HG02970 (cell line): ENCODE results near the gene TMEM91.
A peak's percentile ranks its signal among the peaks of the same experiment; 100 is the strongest.
"Not testable (repeated sequence)": the region's sequence is repeated elsewhere in the genome, so short reads cannot be mapped to it uniquely, and the experiment has no call there.

Experiments
- ATAC-seq: cut with Tn5 transposase; IDR thresholded peaks from one replicate; pipeline ENCODE4 v1.9.1; 2021; ENCODE audit warnings: mild to moderate bottlenecking, moderate library complexity, moderate number of reproducible peaks; ENCODE audit not compliant: unreplicated experiment, low FRiP score

Gene TMEM91

DNA sequence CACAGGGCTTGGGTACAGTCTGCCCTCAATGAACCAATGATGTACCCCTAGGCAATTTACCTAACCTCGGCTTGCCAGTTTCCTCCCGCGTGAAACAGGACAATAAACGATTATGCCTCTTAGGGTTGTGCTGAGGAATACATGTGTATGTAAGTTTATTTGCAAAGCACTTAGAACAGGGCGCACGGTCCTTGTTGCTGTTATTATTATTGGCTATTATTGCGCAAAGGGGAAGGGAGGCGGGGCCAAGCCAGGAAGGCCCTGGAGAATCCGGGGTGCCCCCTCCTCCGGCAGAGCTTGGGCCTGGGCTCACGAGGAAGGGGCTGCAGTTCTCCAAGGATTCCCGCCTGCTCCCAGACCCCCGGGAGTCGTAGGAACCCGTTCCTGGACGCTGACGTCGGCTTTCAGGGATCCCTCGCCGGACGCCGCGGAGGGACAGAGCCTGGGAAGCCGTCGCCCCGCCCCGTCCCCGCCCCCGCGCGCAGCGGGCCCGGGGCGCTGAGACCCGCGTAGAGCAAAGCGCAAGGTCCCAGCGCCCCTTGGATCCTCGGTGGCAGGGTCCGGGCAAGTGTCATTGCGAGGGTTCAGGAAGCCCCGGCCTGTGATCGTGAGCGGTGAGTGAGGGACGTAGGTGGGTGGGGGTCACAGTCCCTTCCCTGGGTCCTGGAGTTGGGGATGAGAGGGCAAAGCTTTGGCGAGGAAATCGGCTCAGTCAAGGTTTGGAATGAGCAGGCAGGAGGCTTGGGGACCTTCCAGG is at the start of gene TMEM91:
Gene TMEM91, plus strand, starts transcription at position 293 of the 757 bp plus-strand sequence. CDS start 1,777 bp downstream, outside the sequence.
- ATAC-seq = no peak

DNA sequence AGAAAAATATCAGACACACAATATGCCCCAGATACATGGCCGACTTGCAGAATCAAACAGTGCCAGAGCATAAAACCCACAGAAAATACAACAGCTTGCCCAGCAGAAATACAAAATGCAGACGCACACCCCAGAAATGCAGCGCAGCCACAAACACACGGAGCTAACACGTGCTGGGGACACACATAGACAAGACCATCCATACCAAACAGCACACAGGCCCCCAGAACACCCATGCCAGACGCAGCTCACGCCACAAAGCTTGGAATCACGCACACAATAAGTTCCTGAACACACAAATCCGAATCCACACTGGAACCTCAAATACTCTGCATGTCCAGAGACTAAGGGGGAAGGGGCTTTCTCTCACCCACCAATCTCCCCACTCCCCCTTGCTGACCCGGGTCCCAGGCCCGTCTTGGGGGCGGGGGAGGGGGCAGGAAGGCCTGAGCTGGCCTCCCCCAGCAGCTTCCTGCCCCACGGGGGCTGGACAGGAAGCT is 49.2 kb upstream of the TMEM91 start:
- no peak for ATAC-seq

DNA sequence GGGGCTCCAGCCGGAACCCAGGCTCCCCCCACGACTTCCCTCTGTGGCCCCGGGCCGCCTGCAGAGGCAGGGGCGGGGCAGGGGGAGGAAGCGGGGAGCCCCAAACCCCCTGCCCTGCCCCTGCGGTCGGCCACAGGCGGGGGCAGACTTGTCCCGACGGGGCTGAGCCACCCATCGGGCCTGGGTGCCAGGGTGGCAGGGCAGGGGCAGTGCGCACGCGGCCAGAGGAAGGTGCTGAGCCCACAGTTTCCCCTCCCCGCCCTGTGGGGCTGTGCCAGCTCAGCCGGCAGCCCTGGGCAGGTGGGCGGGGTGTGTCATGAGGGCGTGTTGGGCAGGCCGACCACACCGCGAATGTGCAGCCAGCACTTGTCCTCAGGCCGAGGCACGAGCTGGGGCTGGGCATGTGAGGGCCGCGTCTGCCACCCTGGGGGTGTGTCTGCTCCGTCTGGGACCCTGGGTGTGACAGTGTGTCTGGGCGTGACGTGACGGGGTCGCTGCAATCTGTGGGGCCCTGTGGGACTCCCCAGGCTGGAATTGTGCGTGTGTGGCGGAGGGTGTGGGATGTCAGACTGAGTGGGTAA is 48.7 kb upstream of the TMEM91 start:
- ATAC-seq = peak; percentile 53

GRCh38 chr19:41328157-41328841 is 48.0 kb upstream of the TMEM91 start:
- no peak for ATAC-seq

- ATAC-seq = no peak
Measured at GRCh38 chr19:41328842-41329225, 47.5 kb upstream of the TMEM91 start.

DNA sequence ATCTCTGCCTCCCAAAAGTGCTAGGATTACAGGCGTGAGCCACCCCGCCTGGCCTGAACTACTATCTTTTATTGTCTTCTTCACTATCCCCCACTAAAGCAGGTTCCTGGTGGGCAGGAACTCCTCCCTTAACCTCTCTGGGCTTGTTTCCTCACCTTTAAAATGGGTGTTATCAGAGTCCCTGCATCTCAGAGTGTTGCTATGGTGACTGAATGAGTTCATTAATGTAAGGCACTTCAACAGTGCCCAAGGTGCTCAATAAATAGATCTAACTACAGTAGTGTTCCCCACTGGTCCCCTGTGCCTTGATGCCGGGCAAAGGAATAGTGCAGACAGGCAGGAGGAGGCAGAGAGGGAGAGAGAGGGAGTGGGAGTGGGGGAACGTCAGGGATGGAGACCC is 45.9 kb upstream of the TMEM91 start:
- ATAC-seq = no peak

- no peak for ATAC-seq
Measured at GRCh38 chr19:41330946-41331678, 45.2 kb upstream of the TMEM91 start.

- ATAC-seq = no peak
Measured at GRCh38 chr19:41332000-41332399, 44.3 kb upstream of the TMEM91 start.

DNA sequence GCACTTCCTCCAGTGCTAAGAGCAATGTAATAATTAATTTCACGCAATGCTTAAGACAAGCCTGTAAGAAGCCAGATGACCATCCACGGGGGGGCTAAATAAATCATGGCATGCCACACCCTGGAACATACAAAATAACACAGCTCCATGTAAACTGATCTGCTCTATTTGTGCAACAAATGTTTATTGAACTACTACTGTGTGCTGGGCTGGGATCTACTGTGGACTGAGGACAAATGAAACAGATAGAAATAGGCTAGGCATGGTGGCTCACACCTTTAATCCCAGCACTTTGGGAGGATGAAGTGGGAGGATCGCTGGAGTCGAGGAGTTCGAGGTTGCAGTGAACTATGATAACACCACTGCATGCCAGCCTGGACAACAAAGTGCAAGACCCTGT is 43.9 kb upstream of the TMEM91 start:
- no peak for ATAC-seq

DNA sequence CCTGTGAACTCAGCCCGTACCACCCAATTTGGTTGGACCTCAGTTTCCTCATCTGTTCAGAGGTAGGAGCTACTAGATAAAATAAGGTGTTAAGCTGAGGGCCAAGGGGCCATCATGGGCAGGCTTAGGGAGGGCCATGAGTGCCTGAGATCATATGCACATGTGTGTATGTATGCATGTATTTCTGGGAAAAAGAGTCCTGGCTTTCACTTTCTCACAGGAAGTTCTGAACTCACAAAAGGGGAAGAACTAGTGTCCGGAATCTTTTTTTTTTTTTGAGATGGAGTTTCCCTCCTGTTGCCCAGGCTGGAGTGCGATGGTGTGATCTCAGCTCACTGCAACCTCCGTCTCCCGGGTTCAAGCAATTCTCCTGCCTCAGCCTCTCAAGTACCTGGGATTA is 41.5 kb upstream of the TMEM91 start:
- ATAC-seq = no peak

DNA sequence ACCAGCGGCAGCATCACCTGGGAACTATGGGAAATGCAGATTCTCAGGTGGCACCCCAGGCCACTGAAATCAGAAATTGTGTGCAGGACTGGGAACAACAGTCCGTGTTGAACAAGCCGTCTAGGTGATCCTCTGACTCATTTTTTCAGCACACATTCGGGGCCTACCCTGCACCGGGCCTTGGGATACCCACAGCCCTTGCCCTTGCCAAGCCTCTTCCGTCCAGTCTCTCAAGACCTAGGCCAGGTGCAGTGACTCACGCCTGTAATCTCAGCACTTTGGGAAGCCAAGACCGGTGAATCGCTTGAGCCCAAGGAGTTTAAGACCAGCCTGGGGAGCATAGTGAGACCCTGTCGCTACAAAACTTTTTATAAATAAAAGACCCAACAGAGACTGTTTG is 40.9 kb upstream of the TMEM91 start:
- ATAC-seq = no peak

GRCh38 chr19:41339936-41340335 is 36.4 kb upstream of the TMEM91 start:
- ATAC-seq = no peak

DNA sequence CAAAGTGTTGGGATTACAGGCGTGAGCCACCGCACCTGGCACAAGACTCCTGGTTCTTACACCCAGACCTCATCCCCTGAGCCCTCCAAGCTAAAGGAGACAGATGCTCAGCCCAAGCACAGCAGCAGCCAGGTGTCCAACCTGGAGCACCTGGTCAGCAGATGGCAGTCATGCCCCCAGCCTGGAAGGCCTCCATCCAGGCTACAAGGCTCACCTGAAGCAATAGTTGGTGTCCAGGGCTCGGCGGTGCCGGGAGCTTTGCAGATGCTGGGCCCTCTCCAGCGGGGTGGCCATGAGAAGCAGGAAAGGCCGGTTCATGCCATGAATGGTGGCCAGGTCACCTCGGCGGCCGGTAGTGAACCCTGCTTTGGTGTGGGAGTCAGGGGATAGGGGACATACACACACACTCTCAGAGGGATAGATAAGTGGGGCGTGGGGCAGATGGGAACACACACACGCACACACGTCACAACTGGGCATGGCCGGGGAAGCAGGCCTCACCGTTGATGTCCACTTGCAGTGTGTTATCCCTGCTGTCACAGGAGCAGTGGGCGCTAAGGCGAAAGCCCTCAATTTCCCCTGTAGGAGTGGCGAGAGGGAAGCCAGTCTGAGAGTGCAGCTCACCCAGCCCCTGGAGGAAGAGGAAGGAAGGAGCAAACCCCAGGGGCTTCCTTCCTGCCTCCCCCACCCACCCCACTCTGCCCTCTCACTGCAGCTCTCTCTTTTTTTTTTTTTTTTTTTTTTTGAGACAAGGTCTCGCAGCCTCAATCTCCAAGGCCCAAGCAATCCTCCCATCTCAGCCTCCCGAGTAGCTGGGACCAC is 34.5 kb upstream of the TMEM91 start:
- ATAC-seq = no peak

GRCh38 chr19:41344162-41344561 is 32.2 kb upstream of the TMEM91 start:
- no peak for ATAC-seq

DNA sequence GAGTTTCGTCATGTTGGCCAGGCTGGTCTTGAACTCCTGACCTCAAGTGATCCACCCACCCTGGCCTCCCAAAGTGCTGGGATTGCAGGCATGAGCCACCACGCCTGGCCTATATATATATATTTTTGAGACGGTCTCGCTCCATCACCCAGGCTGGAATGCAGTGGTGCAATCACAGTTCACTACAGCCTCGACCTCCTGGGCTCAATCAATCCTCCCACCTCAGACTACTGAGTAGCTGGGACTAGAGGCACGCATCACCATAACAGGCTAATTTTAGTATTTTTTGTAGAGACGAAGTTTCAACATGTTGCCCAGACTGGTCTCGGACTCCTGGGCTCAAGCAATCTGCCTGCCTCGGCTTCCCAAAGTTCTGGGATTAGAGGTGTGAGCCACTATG is 29.4 kb upstream of the TMEM91 start:
- ATAC-seq = not testable (repeated sequence)

GRCh38 chr19:41350735-41351338 is 25.5 kb upstream of the TMEM91 start:
- ATAC-seq = no peak

- ATAC-seq = no peak
Measured at GRCh38 chr19:41351339-41352245, 24.7 kb upstream of the TMEM91 start.

- ATAC-seq = no peak
Measured at GRCh38 chr19:41352279-41352608, 24.1 kb upstream of the TMEM91 start.
